Activated naive CD4-positive, alpha-beta T cell treated with anti-CD3 and anti-CD28 coated beads, Interleukin-2, amount 10 ng/mL, durations not matched to agents 7 days and 5 days (primary cell): ENCODE data around the gene TMEM200B.
A peak's percentile ranks its signal among the peaks of the same experiment; 100 is the strongest.

ENCODE experiments used
- CTCF ChIA-PET: fragments of 350-600 bp; sonication (Branson Sonifier 250); formaldehyde crosslinking; loops from one replicate; lab custom pipeline; 2021; ENCODE audit warnings: antibody characterized with exemption; lab: Charles Lee
- DNase-seq: peaks from one replicate; pipeline ENCODE4 v3.0.0-alpha.2; 2020
- H3K27ac Mint-ChIP-seq: one replicate; pipeline ENCODE4 v1.8.0; 2021; ENCODE audit warnings: mild to moderate bottlenecking, moderate library complexity, mixed read lengths
- H3K27me3 Mint-ChIP-seq: one replicate; pipeline ENCODE4 v1.8.0; 2021; ENCODE audit warnings: mild to moderate bottlenecking, mixed read lengths
- H3K36me3 Mint-ChIP-seq: one replicate; pipeline ENCODE4 v1.8.0; 2021; ENCODE audit warnings: mixed read lengths
- H3K4me1 Mint-ChIP-seq: one replicate; pipeline ENCODE4 v1.8.0; 2021; ENCODE audit warnings: mixed read lengths
- H3K4me3 Mint-ChIP-seq: one replicate; pipeline ENCODE4 v1.8.0; 2021; ENCODE audit warnings: mild to moderate bottlenecking, moderate library complexity, mixed read lengths
- H3K9me3 Mint-ChIP-seq: one replicate; pipeline ENCODE4 v1.8.0; 2021; ENCODE audit warnings: mixed read lengths

TMEM200B gene

DNA sequence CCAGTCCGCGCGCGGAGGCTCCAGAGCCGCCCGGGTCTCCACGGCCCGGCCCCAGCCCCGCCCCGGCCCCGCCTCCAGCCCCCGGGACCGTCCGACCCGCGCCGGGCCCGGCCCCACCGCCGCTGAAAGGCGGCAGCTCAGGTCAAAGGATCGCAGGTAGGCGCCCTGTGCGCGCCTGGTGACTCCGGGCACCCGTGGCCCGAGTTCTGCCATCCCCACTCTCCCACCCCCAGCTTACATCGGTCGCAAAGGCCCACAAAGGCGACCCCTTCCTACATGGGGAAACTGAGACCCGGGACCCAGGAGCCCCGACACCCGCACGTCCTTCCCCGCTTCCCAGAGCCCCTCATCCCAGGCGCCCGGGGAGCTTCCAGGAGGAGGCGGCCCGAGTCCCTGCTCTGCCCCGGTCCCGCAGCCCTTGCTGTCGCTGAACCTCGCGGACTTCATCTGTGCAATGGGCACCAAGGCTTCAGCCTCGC, at the start of gene TMEM200B:
TMEM200B (minus strand) TSS at position 17 of the 479 bp plus-strand sequence. CDS start 2,075 bp downstream, outside the sequence.
- no peaks in the 10 kb centered on the region for H3K9me3 Mint-ChIP-seq

DNA sequence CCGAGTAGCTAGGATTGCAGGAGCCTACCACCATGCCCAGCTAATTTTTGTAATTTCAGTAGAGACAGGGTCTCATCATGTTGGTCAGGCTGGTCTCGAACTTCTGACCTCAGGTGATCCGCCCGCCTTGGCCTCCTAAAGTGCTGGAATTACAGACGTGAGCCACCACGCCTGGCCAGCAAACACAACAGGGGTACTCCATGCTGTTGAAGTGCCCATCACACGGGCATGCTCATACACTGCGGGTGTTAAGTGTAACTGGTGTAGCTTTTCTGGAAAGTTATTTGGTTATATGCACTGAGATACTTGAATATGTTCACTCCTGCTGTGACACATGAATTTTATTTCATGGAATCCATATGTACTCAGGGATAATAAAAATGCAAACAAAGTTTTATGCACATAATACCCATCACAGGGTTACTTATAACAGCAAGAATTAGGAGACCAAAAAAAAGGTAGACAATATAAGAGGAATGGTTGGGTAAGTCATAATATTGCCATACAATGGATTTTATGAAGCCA, 48.8 kb upstream of the TMEM200B start:
- Mint-ChIP-seq H3K27ac (no peak overlapping the region), H3K4me1 (peaks cover 62% of the 10 kb centered on the region), H3K27me3 (no peaks in the 10 kb centered on the region), H3K9me3 (no peaks in the 10 kb centered on the region), H3K4me3 (no peak overlapping the region), H3K36me3 (peaks cover 49% of the 10 kb centered on the region)
- no peak for DNase-seq
- CTCF ChIA-PET: no interaction called here

More for the DNA sequence above, at the start of gene TMEM200B:
- CTCF ChIA-PET: interaction anchor here (0.8 to 1.5 kb wide), 6 partner anchors 58 to 245 kb away, joined by 3 to 6 read pairs (median 4); partner anchors contain the start of gene SRSF4
- H3K27me3 Mint-ChIP-seq: peaks cover 84% of the 10 kb centered on the region
- peaks cover 5% of the 10 kb centered on the region for H3K36me3 Mint-ChIP-seq
- no peak for DNase-seq
- H3K4me3 Mint-ChIP-seq: peak within 1 kb of the TSS; percentile 67
- H3K4me1 Mint-ChIP-seq: peaks cover 14% of the 10 kb centered on the region
- no peak within 1 kb of the TSS for H3K27ac Mint-ChIP-seq

DNA sequence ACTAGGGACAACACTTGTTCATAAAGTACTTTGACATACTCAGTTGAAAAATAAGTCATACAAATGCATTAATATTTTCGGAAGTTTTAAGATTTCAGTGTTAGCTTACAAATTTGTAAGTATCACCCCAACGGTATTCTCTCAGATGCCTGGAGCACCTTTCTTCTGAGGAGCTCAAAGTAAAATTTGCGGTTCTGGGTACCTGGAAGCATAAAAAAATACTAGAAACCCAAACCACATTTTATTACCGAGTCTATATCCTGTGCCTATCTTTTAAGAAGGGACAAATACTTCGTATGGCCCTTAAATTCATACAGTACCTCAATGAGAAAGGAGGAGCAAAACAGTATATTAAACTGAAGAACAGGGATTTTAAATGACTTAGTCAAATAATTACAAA, 47.8 kb upstream of the TMEM200B start:
- Mint-ChIP-seq H3K27me3 (no peaks in the 10 kb centered on the region), H3K27ac (no peak overlapping the region), H3K9me3 (no peaks in the 10 kb centered on the region), H3K36me3 (peaks cover 50% of the 10 kb centered on the region), H3K4me1 (peaks cover 63% of the 10 kb centered on the region), H3K4me3 (no peak overlapping the region)
- CTCF ChIA-PET: no interaction called here
- DNase-seq: no peak

DNA sequence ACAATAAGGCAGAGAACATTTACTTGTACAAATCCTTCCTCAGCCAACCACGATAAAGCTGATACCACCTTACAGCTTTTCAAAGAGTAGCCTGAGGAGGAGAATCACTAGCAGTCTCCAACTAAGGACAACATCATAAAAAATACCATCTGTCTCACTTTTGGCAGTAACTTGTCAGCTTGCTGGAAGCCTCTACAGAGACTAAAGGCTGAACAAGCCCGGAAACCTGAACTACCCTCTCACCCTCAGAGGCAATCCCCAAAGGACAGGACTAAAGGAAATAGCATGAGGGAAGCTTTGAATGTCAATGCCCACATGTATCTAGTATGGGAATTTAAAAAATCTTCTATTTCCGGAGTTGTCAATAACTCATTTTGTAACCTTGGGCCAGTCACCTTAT, 47.4 kb upstream of the TMEM200B start:
- Mint-ChIP-seq H3K4me3 (no peak overlapping the region), H3K9me3 (no peaks in the 10 kb centered on the region), H3K27ac (no peak overlapping the region), H3K27me3 (no peaks in the 10 kb centered on the region), H3K36me3 (peaks cover 52% of the 10 kb centered on the region), H3K4me1 (peaks cover 66% of the 10 kb centered on the region)
- DNase-seq: no peak
- CTCF ChIA-PET: interaction anchor here (1.5 to 2.0 kb wide), 2 partner anchors 9 to 30 kb away, joined by 5 read pairs; no protein-coding TSS in a partner anchor

DNA sequence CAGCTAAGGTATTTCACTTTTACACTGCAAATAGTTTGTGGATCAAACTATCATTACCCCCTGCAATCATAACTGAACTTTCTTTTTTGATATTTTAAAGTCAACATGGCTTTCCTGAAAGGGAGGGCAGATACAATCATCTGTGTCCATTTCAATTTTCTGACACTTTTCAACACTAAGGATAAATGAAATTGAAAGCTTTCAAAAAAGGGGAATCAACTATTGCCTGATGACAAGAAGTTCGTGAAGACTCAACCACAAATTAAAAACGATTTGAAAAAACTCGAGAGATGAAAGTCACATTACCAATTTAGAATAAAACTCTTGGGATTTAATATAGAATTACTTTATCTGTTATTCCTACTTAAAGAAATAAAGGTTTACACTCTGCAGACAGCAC, 46.3 kb upstream of the TMEM200B start:
- Mint-ChIP-seq H3K27ac (peak overlapping the region; percentile 30), H3K4me3 (no peak overlapping the region), H3K36me3 (peaks cover 60% of the 10 kb centered on the region), H3K9me3 (no peaks in the 10 kb centered on the region), H3K27me3 (no peaks in the 10 kb centered on the region), H3K4me1 (peaks cover 77% of the 10 kb centered on the region)
- CTCF ChIA-PET: interaction anchor here (1.5 to 2.0 kb wide), 2 partner anchors 10 to 31 kb away, joined by 5 read pairs; no protein-coding TSS in a partner anchor
- DNase-seq: no peak

DNA sequence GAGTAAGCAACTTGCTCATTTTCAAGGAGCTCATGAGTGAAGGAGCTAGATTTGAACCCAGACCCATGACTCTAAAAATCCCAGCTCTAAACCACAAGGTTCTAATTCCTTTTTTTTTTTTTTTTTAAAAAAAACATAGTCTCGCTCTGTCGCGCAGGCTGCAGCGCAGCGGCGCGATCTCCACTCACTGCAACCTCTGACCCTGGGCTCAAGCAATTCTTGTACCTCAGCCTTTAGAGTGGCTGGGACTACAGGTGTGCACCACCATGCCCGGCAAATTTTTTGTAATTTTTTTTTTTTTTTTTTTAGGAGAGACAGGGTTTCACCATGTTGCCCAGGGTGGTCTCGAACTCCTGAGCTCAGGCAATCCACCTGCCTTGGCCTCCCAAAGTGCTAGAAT, 44.2 kb upstream of the TMEM200B start:
- Mint-ChIP-seq H3K27ac (no peak overlapping the region), H3K36me3 (peaks cover 71% of the 10 kb centered on the region)
- CTCF ChIA-PET: interaction anchor here (0.6 to 1.8 kb wide), 4 partner anchors 12 to 283 kb away, joined by 3 to 7 read pairs (median 4); no protein-coding TSS in a partner anchor

DNA sequence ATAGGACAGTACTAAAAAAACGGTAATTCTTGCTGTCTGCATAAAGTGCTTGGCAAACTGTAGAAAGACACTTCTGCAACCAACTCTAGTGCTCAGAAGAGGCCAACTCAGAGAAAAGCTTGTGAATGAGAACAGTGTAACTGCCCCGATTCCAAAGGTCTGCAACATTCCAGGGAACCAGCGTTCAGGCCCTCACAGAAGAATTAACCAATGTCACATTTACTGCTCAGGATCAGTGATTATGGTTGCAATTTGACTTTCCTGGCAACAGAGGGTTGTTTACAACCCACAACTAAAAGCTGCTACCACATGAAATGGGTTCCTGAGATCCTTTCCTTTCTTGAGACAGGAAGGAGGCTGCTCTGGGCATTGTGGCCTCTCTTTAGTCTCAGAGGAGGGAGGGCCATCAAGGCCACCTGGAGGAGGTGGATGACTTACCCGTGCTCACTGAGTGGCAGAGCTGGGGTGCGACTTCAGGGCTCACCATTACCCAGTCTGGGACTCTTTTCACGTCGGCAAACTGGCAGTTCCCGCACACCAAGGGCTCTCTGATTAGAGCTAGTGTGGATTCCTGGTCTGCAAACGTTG, 42.7 kb upstream of the TMEM200B start:
- Mint-ChIP-seq H3K27ac (peak overlapping the region; percentile 34), H3K36me3 (peaks cover 64% of the 10 kb centered on the region), H3K4me3 (no peak overlapping the region), H3K27me3 (no peaks in the 10 kb centered on the region), H3K9me3 (no peaks in the 10 kb centered on the region), H3K4me1 (peaks cover 76% of the 10 kb centered on the region)
- CTCF ChIA-PET: no interaction called here
- peak; percentile 42 for DNase-seq

More for the DNA sequence above, 44.2 kb upstream of the TMEM200B start:
- peaks cover 82% of the 10 kb centered on the region for H3K4me1 Mint-ChIP-seq
- no peaks in the 10 kb centered on the region for H3K9me3 Mint-ChIP-seq
- DNase-seq: no peak
- no peak overlapping the region for H3K4me3 Mint-ChIP-seq
- H3K27me3 Mint-ChIP-seq: no peaks in the 10 kb centered on the region

DNA sequence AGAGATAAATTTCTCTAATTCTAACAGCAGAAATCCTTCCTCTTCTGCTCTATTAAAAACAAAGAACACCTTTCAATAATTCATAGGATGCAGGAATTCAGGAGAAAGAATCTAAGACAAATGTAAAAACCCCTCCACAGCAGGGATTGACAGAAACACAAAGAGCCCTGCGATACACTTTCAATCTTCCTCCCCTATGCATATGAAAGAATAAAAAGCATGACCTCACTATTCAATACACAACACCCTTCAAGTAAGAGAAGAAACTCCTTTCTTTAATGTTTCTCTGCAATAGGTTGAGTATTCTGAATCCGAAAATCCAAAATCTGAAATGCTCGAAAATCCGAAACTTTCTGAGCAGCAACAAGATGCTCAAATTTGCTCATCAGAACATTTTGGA, 40.9 kb upstream of the TMEM200B start:
- Mint-ChIP-seq H3K36me3 (peaks cover 57% of the 10 kb centered on the region), H3K4me1 (peaks cover 73% of the 10 kb centered on the region)

DNA sequence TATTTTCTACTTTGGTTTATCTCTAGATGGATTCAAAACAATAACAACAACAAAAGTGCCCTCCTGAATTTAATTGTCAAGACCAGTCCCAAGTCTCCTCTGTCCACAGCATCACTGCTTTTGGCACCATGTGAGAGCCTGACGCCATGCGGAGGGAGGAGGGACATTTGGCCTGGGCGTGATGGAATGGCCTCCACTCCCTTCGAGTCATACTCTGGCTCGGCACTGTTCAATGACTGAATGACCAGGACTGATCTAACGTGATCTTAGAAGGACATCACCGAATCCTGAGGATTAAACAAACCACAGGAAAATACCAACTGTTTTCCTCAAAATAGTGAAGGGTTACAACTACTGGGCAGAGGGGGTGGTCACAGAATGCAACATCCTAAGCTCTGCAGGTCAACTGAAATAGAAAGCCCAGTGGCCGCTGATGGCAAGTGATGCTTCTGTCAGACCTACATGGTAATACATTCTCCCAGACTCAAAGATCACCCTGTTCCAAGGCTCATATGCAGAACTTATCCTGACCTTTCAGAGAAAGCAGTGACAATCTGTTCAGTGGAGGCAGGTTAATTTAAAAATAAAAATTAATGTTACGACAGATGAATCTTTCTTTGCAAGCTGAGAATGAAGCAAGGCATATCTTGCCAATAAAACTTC, 38.9 kb upstream of the TMEM200B start:
- Mint-ChIP-seq H3K27ac (no peak overlapping the region), H3K27me3 (no peaks in the 10 kb centered on the region), H3K4me3 (no peak overlapping the region), H3K4me1 (peaks cover 58% of the 10 kb centered on the region), H3K36me3 (peaks cover 56% of the 10 kb centered on the region), H3K9me3 (no peaks in the 10 kb centered on the region)
- DNase-seq: no peak
- CTCF ChIA-PET: interaction anchor here (1.4 kb wide), 1 partner anchor 286 kb away, joined by 3 read pairs; no protein-coding TSS in a partner anchor

More for the DNA sequence above, 40.9 kb upstream of the TMEM200B start:
- DNase-seq: no peak
- Mint-ChIP-seq H3K27ac (no peak overlapping the region), H3K9me3 (no peaks in the 10 kb centered on the region), H3K4me3 (no peak overlapping the region), H3K27me3 (no peaks in the 10 kb centered on the region)
- CTCF ChIA-PET: no interaction called here

DNA sequence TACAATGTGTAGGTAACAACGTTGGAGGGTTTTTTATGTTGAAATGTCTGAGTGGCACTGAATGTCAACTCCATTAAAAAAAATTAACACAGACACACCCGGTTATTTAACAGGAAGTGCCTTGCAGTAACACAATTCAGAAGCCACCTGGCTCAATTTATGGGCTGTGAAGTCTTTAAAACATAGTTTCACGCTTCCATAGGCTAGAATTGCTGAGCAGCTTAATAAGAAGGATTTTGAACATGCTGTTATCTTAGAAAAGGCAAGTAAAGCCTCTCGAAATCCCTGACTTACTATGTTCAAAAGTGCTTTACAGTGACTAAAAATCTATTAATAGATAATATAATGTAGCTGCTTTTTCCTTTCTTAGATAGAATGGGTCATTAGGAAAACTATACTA, 38.3 kb upstream of the TMEM200B start:
- DNase-seq: no peak
- peaks cover 53% of the 10 kb centered on the region for H3K4me1 Mint-ChIP-seq
- no peaks in the 10 kb centered on the region for H3K9me3 Mint-ChIP-seq
- H3K4me3 Mint-ChIP-seq: no peak overlapping the region
- CTCF ChIA-PET: interaction anchor here (1.4 kb wide), 1 partner anchor 285 kb away, joined by 3 read pairs; no protein-coding TSS in a partner anchor
- peaks cover 56% of the 10 kb centered on the region for H3K36me3 Mint-ChIP-seq
- H3K27ac Mint-ChIP-seq: no peak overlapping the region
- H3K27me3 Mint-ChIP-seq: no peaks in the 10 kb centered on the region

DNA sequence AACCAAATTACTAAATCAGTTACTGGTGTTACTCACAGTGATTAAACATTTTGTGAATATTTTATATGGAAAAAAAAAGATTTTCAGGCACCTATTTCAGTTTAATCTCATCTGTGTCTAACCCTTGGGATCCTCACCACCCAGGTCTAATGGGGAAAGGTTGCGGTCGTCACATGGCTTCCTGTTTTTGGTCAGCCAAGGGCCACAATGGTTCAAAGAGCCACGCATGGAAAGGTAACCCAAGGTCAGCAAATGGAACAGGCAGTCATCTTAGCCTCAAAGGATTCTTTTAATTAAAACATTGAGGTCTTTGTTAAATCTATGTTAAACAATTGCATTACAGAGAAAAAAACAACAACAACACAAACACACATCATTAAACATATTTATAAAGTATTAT, 36.1 kb upstream of the TMEM200B start:
- CTCF ChIA-PET: no interaction called here
- H3K27me3 Mint-ChIP-seq: no peaks in the 10 kb centered on the region
- peaks cover 30% of the 10 kb centered on the region for H3K4me1 Mint-ChIP-seq
- no peak overlapping the region for H3K4me3 Mint-ChIP-seq
- no peak for DNase-seq
- H3K9me3 Mint-ChIP-seq: no peaks in the 10 kb centered on the region
- H3K36me3 Mint-ChIP-seq: peaks cover 48% of the 10 kb centered on the region
- no peak overlapping the region for H3K27ac Mint-ChIP-seq

DNA sequence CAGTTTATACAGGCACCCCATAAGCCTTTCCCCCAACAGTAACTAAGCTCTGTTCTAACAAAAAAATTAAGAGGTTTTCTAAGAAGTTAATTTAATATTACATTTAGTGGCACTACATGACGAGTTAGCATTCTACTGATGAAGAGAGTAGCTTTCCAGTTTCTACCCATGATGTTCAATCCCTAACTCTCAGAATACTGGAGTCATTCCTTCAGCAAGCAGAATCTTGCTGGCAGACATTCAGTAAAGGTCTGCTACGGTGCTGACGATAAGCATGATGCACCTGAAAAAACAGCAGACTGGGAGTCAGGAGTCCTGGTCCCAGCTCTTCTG, 33.5 kb upstream of the TMEM200B start:
- Mint-ChIP-seq H3K9me3 (no peaks in the 10 kb centered on the region), H3K4me3 (no peak overlapping the region), H3K27ac (no peak overlapping the region), H3K36me3 (peaks cover 51% of the 10 kb centered on the region), H3K4me1 (peaks cover 15% of the 10 kb centered on the region), H3K27me3 (no peaks in the 10 kb centered on the region)
- DNase-seq: no peak
- CTCF ChIA-PET: interaction anchor here (2.2 kb wide), 1 partner anchor 45 kb away, joined by 7 read pairs; no protein-coding TSS in a partner anchor

DNA sequence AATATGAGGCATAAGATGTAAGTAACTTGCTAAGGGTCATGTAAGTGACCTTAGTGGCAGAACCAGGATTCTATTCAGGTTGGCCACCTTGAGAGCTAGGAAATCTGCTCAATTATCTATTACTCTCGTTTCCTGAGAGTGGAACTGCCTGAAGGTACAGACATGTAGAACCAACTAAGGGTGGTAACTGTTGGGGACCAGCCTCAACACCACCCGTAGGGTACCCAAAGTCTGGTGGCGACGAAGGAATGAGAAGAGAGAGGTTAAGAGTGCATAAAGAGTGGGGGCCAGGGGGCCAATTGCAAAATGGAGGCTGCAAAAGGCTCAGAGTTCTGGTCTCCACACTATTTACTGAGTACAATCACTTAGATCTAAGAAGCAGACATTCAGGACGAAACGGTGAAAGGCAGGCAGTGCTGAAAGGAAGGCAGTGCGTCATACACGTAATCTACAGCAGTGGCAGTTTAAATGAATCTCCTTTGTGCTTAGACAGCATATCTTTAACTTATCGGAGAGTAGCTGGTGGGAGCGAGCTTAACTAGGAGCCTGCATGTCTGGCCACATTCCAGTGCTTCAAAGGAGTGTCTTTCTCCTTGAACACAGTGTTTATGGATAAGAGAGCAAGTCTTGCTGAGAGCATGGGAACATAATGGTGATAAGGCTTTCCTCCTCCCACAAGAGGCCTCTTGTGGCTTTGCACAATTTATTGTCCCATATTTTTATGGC, 33.0 kb upstream of the TMEM200B start:
- Mint-ChIP-seq H3K4me1 (peaks cover 13% of the 10 kb centered on the region), H3K36me3 (peaks cover 56% of the 10 kb centered on the region), H3K27ac (no peak overlapping the region), H3K4me3 (no peak overlapping the region), H3K9me3 (no peaks in the 10 kb centered on the region), H3K27me3 (no peaks in the 10 kb centered on the region)
- CTCF ChIA-PET: interaction anchor here (2.2 kb wide), 1 partner anchor 46 kb away, joined by 7 read pairs; no protein-coding TSS in a partner anchor
- no peak for DNase-seq
